Measurements from ENCODE around the gene LCP1.

DNA sequence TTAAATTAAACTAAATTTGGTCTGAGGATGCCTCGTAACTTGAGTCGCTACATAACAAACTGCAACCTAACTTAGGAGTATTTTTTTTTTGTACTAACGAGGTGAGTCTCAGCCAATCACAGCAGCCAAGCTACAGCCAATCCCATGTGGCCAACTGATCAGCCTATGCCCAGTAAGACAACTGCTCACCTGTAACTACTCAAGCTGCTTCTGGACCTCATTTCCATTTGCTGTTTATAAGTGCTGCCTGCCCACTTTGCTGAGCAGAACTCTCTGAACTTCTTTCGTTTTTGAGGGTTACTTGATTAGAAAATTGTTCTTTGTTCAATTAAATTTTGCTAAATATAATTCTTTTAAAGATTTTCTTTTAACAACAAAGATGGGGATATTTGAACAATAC, 81.0 kb downstream of the LCP1 start:
- TF ChIP-seq, protein P1, sequence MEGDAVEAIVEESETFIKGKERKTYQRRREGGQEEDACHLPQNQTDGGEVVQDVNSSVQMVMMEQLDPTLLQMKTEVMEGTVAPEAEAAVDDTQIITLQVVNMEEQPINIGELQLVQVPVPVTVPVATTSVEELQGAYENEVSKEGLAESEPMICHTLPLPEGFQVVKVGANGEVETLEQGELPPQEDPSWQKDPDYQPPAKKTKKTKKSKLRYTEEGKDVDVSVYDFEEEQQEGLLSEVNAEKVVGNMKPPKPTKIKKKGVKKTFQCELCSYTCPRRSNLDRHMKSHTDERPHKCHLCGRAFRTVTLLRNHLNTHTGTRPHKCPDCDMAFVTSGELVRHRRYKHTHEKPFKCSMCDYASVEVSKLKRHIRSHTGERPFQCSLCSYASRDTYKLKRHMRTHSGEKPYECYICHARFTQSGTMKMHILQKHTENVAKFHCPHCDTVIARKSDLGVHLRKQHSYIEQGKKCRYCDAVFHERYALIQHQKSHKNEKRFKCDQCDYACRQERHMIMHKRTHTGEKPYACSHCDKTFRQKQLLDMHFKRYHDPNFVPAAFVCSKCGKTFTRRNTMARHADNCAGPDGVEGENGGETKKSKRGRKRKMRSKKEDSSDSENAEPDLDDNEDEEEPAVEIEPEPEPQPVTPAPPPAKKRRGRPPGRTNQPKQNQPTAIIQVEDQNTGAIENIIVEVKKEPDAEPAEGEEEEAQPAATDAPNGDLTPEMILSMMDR (IDR thresholded peaks at IDR 0.05 in 4 of 5, conservative IDR thresholded peaks at IDR 0.05 in 1 of 5): no peak
- no peak for TF ChIP-seq POLR2A (IDR thresholded peaks at IDR 0.05)
